ENCODE results near the gene SND1.

The SND1 gene

DNA sequence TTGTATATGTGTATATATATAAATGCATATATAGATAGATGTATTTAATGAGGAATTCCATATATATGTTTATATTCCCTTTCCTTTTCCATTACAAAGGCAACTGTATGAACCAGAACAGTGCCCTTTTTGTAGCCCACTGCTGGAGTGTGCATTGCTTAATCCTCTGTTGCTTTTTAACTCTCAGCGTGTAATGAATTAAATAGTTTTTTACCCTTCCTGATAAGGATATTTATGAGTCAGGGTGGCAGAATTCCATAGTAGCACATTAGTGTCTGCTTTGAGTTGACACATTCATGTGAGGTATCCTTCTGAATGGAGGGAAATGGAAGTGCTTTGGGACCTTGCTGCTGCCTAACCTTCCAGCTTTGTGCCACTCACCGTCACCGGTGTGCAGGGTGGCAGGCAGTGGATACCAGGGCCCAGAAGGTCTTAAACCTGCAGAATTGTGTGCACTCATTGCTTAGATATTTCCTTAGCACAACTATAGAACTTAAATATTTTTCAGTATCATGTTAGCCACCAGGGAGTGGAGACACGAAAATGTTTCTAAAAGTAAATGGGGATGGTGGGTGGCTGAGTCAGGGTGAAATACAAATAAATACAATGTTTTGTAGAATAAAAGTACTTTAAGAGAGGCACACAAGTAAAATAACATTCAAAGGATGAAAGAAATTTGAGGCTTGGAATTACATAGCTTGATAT is 117.9 kb downstream of the SND1 start:
- no peak for DNase-seq

- no peak for DNase-seq
Observed at GRCh38 chr7:127770885-127771284, 118.9 kb downstream of the SND1 start.

- DNase-seq = no peak
Observed at GRCh38 chr7:127771707-127772106, 119.7 kb downstream of the SND1 start.

DNA sequence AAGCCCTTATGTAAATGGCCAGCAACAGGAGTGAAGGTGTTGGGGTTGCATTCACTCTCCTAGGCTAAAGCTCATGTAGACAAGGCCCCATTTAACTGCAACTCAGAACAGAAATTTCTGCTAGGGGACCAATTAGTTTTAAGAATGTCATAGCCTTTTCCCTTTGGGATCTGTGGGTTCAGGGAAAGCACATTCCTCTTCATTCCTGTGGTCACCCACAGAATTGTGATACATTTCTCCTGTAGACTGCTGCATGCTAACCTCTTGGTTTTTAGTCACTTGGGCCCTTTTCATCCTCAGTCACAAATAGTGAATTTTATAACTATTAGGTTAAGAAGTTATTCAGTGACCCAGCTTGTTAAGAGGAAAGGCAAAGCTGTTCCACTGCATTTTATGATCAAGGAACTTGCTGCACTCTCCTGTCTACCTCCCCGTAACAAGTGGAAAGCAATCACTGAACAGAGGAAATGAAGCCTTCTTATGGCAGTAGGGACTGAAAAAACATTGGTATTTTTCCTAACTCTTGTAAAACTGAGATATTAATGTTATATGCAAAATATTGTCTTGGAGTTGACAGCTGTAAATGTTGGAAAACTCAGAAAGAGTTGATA is 124.9 kb downstream of the SND1 start:
- no peak for DNase-seq

- DNase-seq = no peak
Observed at GRCh38 chr7:127780489-127780888, 128.5 kb downstream of the SND1 start.

- DNase-seq = no peak
Observed at GRCh38 chr7:127781081-127781480, 129.1 kb downstream of the SND1 start.

DNA sequence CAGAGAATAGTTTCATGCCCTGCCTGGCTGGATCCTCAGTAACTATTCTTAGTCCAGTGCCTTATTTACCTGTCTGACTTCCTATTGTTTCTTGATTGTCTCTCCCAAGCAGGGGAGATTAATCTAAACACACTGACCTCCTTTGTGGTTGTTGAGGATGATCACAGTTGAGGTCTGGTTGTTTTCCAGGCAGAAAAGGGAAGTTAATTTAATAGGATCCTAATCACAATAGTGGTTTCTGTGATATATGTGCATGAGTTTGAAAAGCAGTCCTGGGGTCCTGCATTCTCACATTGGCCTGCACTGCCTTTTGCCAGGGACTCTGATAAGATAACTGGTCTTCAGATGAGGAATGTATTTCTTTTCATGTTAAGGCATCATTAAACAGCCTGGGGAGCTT is 130.1 kb downstream of the SND1 start:
- no peak for DNase-seq

DNA sequence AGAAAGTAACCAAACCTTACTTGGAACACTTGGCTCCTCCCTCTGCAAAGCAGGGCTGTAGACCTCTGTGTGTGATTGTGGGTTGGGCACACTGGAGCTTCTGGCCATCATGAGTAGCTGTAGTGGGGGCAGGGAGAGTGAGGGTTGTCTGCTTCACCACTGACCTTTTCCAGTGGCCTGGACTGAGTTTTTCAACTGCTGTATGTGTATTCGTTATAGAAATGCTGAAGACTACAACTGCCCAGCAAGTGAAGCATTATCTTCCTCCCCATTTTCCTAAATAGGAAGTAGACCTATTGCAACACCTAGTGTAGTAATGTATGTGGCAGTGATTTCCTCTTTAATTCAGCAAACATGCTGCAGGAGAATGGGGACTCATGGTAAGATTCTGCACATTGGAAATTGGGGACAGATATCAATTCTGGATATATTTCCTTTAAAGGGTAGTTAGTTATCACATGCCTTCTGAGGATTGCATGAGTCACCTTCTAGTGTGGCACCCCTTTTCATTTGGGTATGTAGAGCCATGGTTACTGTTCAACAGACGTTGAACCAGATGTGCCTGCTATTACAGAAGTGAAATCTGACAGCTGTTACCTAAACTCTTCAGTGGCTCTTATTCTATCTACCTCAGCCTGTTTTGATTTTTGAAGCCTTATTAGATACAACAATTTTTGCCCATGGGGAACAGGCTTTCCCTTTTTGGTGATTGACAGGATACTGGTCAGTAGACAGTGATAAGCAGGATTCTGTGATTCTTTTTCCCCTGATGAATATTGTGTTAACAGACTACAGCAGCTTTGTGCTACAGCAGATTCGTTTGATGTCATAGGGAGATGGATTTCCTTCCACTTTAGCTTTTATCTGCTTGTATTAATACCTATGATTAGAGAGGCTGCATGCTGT is 130.9 kb downstream of the SND1 start:
- no peak for DNase-seq

- no peak for DNase-seq
Observed at GRCh38 chr7:127786184-127786583, 134.2 kb downstream of the SND1 start.

GRCh38 chr7:127789031-127789430 is 137.0 kb downstream of the SND1 start:
- no peak for DNase-seq

GRCh38 chr7:127791446-127792189 is 139.6 kb downstream of the SND1 start:
- no peak for DNase-seq

- DNase-seq = no peak
Observed at GRCh38 chr7:127792528-127793342, 140.7 kb downstream of the SND1 start.

DNA sequence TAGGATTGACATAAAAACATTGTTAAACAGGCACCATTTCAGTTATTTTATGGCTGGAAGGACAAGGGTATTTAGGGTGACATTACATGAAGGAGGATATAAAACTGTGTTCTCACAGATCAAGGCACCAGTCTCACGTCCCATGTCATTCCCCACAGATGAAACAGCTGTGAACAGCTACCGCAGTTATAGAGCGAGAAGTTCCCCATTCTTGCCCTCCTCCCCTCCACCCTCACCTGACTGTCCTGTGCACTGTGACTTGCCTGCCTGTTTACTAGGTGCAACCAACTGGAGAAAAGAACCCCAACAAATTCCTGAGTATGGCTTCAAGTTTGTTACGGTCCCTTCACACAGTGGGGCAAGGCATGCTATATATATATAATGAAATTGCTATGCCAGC is 141.6 kb downstream of the SND1 start:
- no peak for DNase-seq

GRCh38 chr7:127794136-127794535 is 142.1 kb downstream of the SND1 start:
- DNase-seq = no peak

DNA sequence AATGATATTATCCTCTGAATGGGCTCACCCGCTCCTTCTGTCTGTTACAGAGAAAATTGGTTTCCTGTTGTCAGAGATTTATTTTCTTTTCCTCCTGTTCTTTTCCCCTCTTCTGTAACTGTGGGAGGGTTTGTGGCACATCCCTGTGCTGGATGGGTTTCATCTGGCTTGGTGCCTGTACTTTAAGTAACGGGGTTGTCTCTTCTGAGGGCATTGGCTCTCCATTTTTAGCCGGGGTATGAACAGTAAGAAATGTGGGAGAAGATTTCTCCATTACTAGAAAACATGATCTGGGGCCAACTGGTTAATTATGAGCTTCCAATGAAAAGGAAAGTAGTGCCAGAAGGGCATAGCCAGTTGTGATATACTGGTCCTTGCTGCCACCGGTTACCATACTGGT is 142.6 kb downstream of the SND1 start:
- no peak for DNase-seq

DNA sequence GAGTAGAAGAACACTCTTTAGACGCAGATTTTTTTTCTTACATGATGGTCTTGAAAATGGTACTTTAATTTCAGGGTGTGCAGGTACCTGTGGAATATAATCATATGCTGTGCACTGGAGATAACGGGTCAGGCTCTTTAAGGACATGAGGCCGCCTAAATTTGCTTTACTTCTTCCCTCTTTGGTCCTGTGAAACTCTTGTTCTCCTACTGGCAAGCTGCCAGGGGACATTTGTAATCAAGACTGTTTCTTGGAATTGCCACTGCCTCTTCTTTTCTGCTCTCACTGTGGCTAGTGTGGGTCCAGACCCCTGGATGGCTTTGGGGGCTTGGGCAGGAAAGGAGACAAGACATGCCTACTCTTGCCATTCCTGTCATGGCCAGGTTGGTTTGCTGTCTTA is 146.0 kb downstream of the SND1 start:
- no peak for DNase-seq

DNA sequence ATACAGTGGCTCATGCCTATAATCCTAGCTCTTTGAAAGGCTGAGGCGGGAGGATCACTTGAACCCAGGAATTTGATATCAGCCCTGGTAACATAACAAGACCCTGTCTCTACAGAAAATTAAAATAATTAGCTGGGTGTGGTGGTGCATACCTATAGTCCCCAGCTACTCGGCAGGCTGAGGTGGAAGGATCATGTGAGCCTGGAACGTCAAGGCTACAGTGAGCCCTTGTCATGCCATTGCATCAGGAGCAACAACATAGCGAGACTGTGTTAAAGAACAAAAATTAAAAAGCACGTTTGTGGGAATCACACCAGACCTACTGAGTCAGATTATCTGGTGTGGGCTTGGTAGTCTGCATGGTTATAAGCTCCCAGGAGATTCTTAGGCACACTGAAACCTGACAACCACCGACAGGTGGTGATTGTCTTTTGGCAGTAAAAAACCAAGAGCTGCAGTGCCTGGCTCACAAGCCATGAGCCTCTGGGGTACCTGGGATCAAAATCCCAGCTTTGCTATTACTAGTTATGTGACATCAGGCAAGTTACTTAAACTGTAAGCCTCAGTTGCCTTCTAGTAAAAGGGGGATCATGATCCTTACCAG is 146.9 kb downstream of the SND1 start:
- DNase-seq = no peak

- no peak for DNase-seq
Observed at GRCh38 chr7:127799535-127800305, 147.7 kb downstream of the SND1 start.

GRCh38 chr7:127802845-127803244 is 150.9 kb downstream of the SND1 start:
- DNase-seq = no peak

- DNase-seq = no peak
Observed at GRCh38 chr7:127803626-127804025, 151.6 kb downstream of the SND1 start.

- no peak for DNase-seq
Observed at GRCh38 chr7:127807340-127807739, 155.3 kb downstream of the SND1 start.

Data from effector CD8-positive, alpha-beta T cell (primary cell).